Osteoblast (primary cell): ENCODE measurements around the gene USP3. TPM values are rescaled to one million over a fixed set of nuclear protein-coding genes. Genes with fewer than 3 reads are reported as not detected.

ENCODE experiments used
- DNase-seq: peaks from one replicate; pipeline ENCODE4 v3.0.0; 2011; ENCODE audit warnings: low spot score, mixed read lengths; ENCODE audit not compliant: insufficient read length; ENCODE audit errors: missing footprints
- H2AFZ ChIP-seq: 2 replicates; pipeline ENCODE4 v1.6.0; 2011; ENCODE audit warnings: mild to moderate bottlenecking, low read length
- H3K27ac ChIP-seq: 2 replicates; pipeline ENCODE4 v1.5.1; 2011; ENCODE audit warnings: mild to moderate bottlenecking, low read depth, low read length, moderate library complexity
- H3K27me3 ChIP-seq: 2 replicates; pipeline ENCODE4 v1.6.0; 2012; ENCODE audit warnings: mild to moderate bottlenecking, control low read depth, inconsistent platforms, low read length, moderate library complexity; ENCODE audit not compliant: insufficient read depth
- H3K36me3 ChIP-seq: 2 replicates; pipeline ENCODE4 v1.5.1; 2011; ENCODE audit warnings: mild to moderate bottlenecking, low read length, control low read depth, moderate library complexity; ENCODE audit not compliant: insufficient read depth
- H3K4me1 ChIP-seq: 2 replicates; pipeline ENCODE4 v1.5.1; 2011; ENCODE audit warnings: mild to moderate bottlenecking, low read length, control low read depth, moderate library complexity; ENCODE audit not compliant: insufficient read depth
- H3K4me2 ChIP-seq: 2 replicates; pipeline ENCODE4 v1.6.0; 2011; ENCODE audit warnings: mild to moderate bottlenecking, low read length; ENCODE audit not compliant: insufficient read depth
- H3K4me3 ChIP-seq: fragments of 200-600 bp; sonication (generic); 3 replicates; pipeline ENCODE4 v1.5.1; 2012; ENCODE audit warnings: mild to moderate bottlenecking, low read length, inconsistent platforms; ENCODE audit not compliant: insufficient read depth
- H3K79me2 ChIP-seq: 2 replicates; pipeline ENCODE4 v1.6.0; 2012; ENCODE audit warnings: mild to moderate bottlenecking, low read length, control low read depth, inconsistent platforms; ENCODE audit not compliant: insufficient read depth
- H3K9me3 ChIP-seq: 2 replicates; pipeline ENCODE4 v1.5.1; 2011; ENCODE audit warnings: low read depth, low read length, control low read depth
- H4K20me1 ChIP-seq: 2 replicates; pipeline ENCODE4 v1.6.0; 2012; ENCODE audit warnings: mild to moderate bottlenecking, low read length, control low read depth; ENCODE audit not compliant: insufficient read depth
- CTCF ChIP-seq: IDR thresholded peaks from 2 replicates; pipeline ENCODE4 v1.5.1; 2011; ENCODE audit warnings: mild to moderate bottlenecking, low read depth, low read length, moderate library complexity; ENCODE audit errors: extremely low read depth
- total RNA-seq: library from RNA; depleted of rRNA; stranded (reverse); fragments of >200 nt; gene quantifications from 2 replicates; pipeline ENCODE4 v1.2.3, GENCODE V29; 2012

USP3 gene
- total RNA-seq, 1 donor: 60.1 TPM

GRCh38 chr15:63545520-63545919 lies 41.1 kb downstream of the USP3 start:
- H3K27me3 ChIP-seq: no peaks in the 10 kb centered on the region
- no peak overlapping the region for H3K27ac ChIP-seq
- no peak for DNase-seq

GRCh38 chr15:63551400-63551799 lies 47.0 kb downstream of the USP3 start:
- peaks cover 40% of the 10 kb centered on the region for H3K4me1 ChIP-seq
- H2AFZ ChIP-seq: no peak overlapping the region
- no peak overlapping the region for H3K4me2 ChIP-seq
- TF ChIP-seq CTCF: no peak
- no peak overlapping the region for H3K4me3 ChIP-seq
- H3K36me3 ChIP-seq: peaks cover 3% of the 10 kb centered on the region
- H3K27ac ChIP-seq: peak overlapping the region; percentile 90
- H3K79me2 ChIP-seq: peaks cover 13% of the 10 kb centered on the region
- peaks cover 12% of the 10 kb centered on the region for H4K20me1 ChIP-seq
- no peaks in the 10 kb centered on the region for H3K27me3 ChIP-seq
- no peak for DNase-seq
- H3K9me3 ChIP-seq: no peaks in the 10 kb centered on the region

More at GRCh38 chr15:63545520-63545919, 41.1 kb downstream of the USP3 start:
- no peak overlapping the region for H3K4me3 ChIP-seq
- no peaks in the 10 kb centered on the region for H3K36me3 ChIP-seq
- peaks cover 33% of the 10 kb centered on the region for H3K79me2 ChIP-seq
- no peaks in the 10 kb centered on the region for H4K20me1 ChIP-seq
- no peaks in the 10 kb centered on the region for H3K4me1 ChIP-seq
- H3K4me2 ChIP-seq: no peak overlapping the region
- H2AFZ ChIP-seq: no peak overlapping the region
- TF ChIP-seq CTCF: no peak
- no peaks in the 10 kb centered on the region for H3K9me3 ChIP-seq

- Histone ChIP-seq H4K20me1 (peaks cover 13% of the 10 kb centered on the region), H3K27ac (peak overlapping the region; percentile 90), H2AFZ (no peak overlapping the region), H3K4me3 (peak overlapping the region; percentile 46), H3K36me3 (peaks cover 13% of the 10 kb centered on the region), H3K4me1 (peaks cover 40% of the 10 kb centered on the region), H3K27me3 (no peaks in the 10 kb centered on the region), H3K9me3 (no peaks in the 10 kb centered on the region), H3K79me2 (peaks cover 14% of the 10 kb centered on the region), H3K4me2 (peak overlapping the region; percentile 74)
- peak; percentile 80 for DNase-seq
- TF ChIP-seq CTCF: no peak
Measured at GRCh38 chr15:63553388-63553791, 49.0 kb downstream of the USP3 start.

- H3K27ac ChIP-seq: peak overlapping the region; percentile 90
- H4K20me1 ChIP-seq: peaks cover 13% of the 10 kb centered on the region
- peaks cover 14% of the 10 kb centered on the region for H3K79me2 ChIP-seq
- peaks cover 15% of the 10 kb centered on the region for H3K36me3 ChIP-seq
- no peaks in the 10 kb centered on the region for H3K9me3 ChIP-seq
- H3K4me2 ChIP-seq: no peak overlapping the region
- no peak for TF ChIP-seq CTCF
- H2AFZ ChIP-seq: no peak overlapping the region
- H3K4me1 ChIP-seq: peaks cover 40% of the 10 kb centered on the region
- H3K4me3 ChIP-seq: no peak overlapping the region
- DNase-seq: no peak
- no peaks in the 10 kb centered on the region for H3K27me3 ChIP-seq
Measured at GRCh38 chr15:63554337-63554927, 50.0 kb downstream of the USP3 start.
